Upper lobe of left lung (tissue), 4 donors: ENCODE data around the gene MAP3K2.

ENCODE experiments used
- POLR2A ChIP-seq, 4 donors: fragments of 450-650 bp; IDR thresholded peaks; one replicate each; pipeline ENCODE4 v1.5.1; 2016 to 2017; ENCODE audit warnings: antibody characterized with exemption in 4 of 4, mild to moderate bottlenecking in 2 of 4
- POLR2AphosphoS5 ChIP-seq, 2 donors: sonication (generic); formaldehyde crosslinking; IDR thresholded peaks; one replicate each; pipeline ENCODE4 v1.5.1; 2017; ENCODE audit warnings: antibody characterized with exemption in 2 of 2
- TF ChIP-seq, protein P1 (sequence below), 6 experiments: fragments of 450-650 bp in 4 of 6; fragments of 200-600 bp in 2 of 6; sonication (generic) in 2 of 6; IDR thresholded peaks; one replicate each; pipeline ENCODE4 v1.5.1; 2016 to 2019; ENCODE audit warnings: antibody characterized with exemption in 6 of 6

- TF ChIP-seq, protein P1, sequence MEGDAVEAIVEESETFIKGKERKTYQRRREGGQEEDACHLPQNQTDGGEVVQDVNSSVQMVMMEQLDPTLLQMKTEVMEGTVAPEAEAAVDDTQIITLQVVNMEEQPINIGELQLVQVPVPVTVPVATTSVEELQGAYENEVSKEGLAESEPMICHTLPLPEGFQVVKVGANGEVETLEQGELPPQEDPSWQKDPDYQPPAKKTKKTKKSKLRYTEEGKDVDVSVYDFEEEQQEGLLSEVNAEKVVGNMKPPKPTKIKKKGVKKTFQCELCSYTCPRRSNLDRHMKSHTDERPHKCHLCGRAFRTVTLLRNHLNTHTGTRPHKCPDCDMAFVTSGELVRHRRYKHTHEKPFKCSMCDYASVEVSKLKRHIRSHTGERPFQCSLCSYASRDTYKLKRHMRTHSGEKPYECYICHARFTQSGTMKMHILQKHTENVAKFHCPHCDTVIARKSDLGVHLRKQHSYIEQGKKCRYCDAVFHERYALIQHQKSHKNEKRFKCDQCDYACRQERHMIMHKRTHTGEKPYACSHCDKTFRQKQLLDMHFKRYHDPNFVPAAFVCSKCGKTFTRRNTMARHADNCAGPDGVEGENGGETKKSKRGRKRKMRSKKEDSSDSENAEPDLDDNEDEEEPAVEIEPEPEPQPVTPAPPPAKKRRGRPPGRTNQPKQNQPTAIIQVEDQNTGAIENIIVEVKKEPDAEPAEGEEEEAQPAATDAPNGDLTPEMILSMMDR (IDR thresholded peaks at IDR 0.05) = no peak
- TF ChIP-seq POLR2A (IDR thresholded peaks at IDR 0.05) = no peak
- no peak for TF ChIP-seq POLR2AphosphoS5 (IDR thresholded peaks at IDR 0.05)
Observed at GRCh38 chr2:127400897-127401756, 13.4 kb upstream of the MAP3K2 start.
